ENCODE data around the gene FLNA. TPM values are rescaled to one million over a fixed set of nuclear protein-coding genes. Genes with fewer than 3 reads are reported as not detected.

The FLNA gene
- total and polyA plus RNA-seq, 2 of the 13 experiments (the other 11 are each of a cell fraction or from before 2014, with no cell fraction given), result 83.4 to 174 TPM

- Histone ChIP-seq H3K4me2 (ENCODE audit: low read depth, low read length) (no peak overlapping the region), H3K4me1 (ENCODE audit: insufficient read depth, low read length) (peaks cover 23% of the 10 kb centered on the region), H3K36me3 (replicated peaks in 1 of 2; ENCODE audit: control insufficient read depth in 1 of 2, insufficient read depth in 2 of 2, low read length in 2 of 2) (peaks cover 21 to 49% of the 10 kb centered on the region in 2 experiments; a peak in 4 of 5 replicates), H3K79me2 (ENCODE audit: insufficient read depth, low read length) (peaks cover 8% of the 10 kb centered on the region), H3K9me3 (ENCODE audit: low read length) (no peaks in the 10 kb centered on the region), H2AFZ (ENCODE audit: low read length) (no peak overlapping the region), H3K9ac (ENCODE audit: insufficient read depth, low read depth, low read length) (no peak overlapping the region), H3K27ac (ENCODE audit: extremely low read length, insufficient read depth, low read length) (no peak overlapping the region), H3K4me3 (replicated peaks in 1 of 3; ENCODE audit: insufficient read depth in 1 of 3, low read depth in 2 of 3, low read length in 3 of 3) (no peak overlapping the region), H3K27me3 (ENCODE audit: control insufficient read depth in 1 of 2, insufficient read depth in 2 of 2, low read length in 2 of 2) (no peaks in the 10 kb centered on the region), H4K20me1 (ENCODE audit: insufficient read depth, low read length) (peaks cover 7% of the 10 kb centered on the region; the same call in 1 of the 2 replicates)
- ChIA-PET POLR2A (interaction anchor here (2.0 kb wide), 1 partner anchor 10 kb away, joined by 4 read pairs; no protein-coding TSS in a partner anchor), CTCF (ENCODE audit: low intra/inter-chr PET ratio, low total read pairs) (no interaction called here)
- FAIRE-seq, result no peak
- ATAC-seq, result no peak
- in situ Hi-C loops (cut with HindIII; ENCODE audit: extremely low pct_ligation_motif_present, low pct_unique_long_range_greater_than_20kb), result no loop called here
- DNase-seq (ENCODE audit: low spot score), result no peak
- intact Hi-C loops (cut with micrococcal nuclease; ENCODE audit: unreplicated experiment), result no loop called here
- TF ChIP-seq ZNF34 (CRISPR knock-in tag; IDR thresholded peaks at IDR 0.05; ENCODE audit: borderline replicate concordance) (no peak), POLR2A (IDR thresholded peaks at IDR 0.05; ENCODE audit: insufficient read depth in 1 of 2, low read depth in 2 of 2, low read length in 2 of 2) (peak in 1 of 2 experiments; percentile 22; a peak in 1 of 4 replicates)
- WGBS (ENCODE audit: low lambda C conversion rate), result 95% methylated on average over 9 of the region's 20 CpGs
- no TSS peak for BruUV-seq (replicated peaks)
Measured at GRCh38 chrX:154363706-154364439, 10.6 kb downstream of the FLNA start.

- FAIRE-seq (no peak), DNase-seq (ENCODE audit: low spot score) (no peak), ATAC-seq (no peak)
- intact Hi-C loops (cut with micrococcal nuclease; ENCODE audit: unreplicated experiment) (no loop called here), in situ Hi-C loops (cut with HindIII; ENCODE audit: extremely low pct_ligation_motif_present, low pct_unique_long_range_greater_than_20kb) (no loop called here)
- no TSS peak for BruUV-seq (replicated peaks)
- no peak overlapping the region for H3K4me2 ChIP-seq (ENCODE audit: low read depth, low read length)
- no peaks in the 10 kb centered on the region for H3K79me2 ChIP-seq (ENCODE audit: insufficient read depth, low read length)
- H4K20me1 ChIP-seq (ENCODE audit: insufficient read depth, low read length), result peaks cover 3% of the 10 kb centered on the region; the same call in 1 of the 2 replicates
- no peaks in the 10 kb centered on the region for H3K27me3 ChIP-seq (ENCODE audit: control insufficient read depth in 1 of 2, insufficient read depth in 2 of 2, low read length in 2 of 2)
- H3K4me1 ChIP-seq (ENCODE audit: insufficient read depth, low read length), result peaks cover 18% of the 10 kb centered on the region
- no peak overlapping the region for H3K27ac ChIP-seq (ENCODE audit: extremely low read length, insufficient read depth, low read length)
- POLR2A ChIA-PET, result no interaction called here
- no peak overlapping the region for H2AFZ ChIP-seq (ENCODE audit: low read length)
- H3K9me3 ChIP-seq (ENCODE audit: low read length), result no peaks in the 10 kb centered on the region
- H3K36me3 ChIP-seq (replicated peaks in 1 of 2; ENCODE audit: control insufficient read depth in 1 of 2, insufficient read depth in 2 of 2, low read length in 2 of 2), result peaks cover 27 to 62% of the 10 kb centered on the region in 2 experiments; a peak in 4 of 5 replicates
- no peak overlapping the region for H3K4me3 ChIP-seq (replicated peaks in 1 of 3; ENCODE audit: insufficient read depth in 1 of 3, low read depth in 2 of 3, low read length in 3 of 3)
- TF ChIP-seq SIX4 (CRISPR knock-in tag; IDR thresholded peaks at IDR 0.05) (no peak), AGO2 (optimal IDR thresholded peaks at IDR 0.05; ENCODE audit: low read depth, low read length) (peak; percentile 51)
- 80% methylated on average over 2 of the region's 30 CpGs for WGBS (ENCODE audit: low lambda C conversion rate)
- no peak overlapping the region for H3K9ac ChIP-seq (ENCODE audit: insufficient read depth, low read depth, low read length)
- CTCF ChIA-PET (ENCODE audit: low intra/inter-chr PET ratio, low total read pairs), result no interaction called here
Measured at GRCh38 chrX:154362085-154362742, 12.2 kb downstream of the FLNA start.

All from HepG2 (cell line).